ENCODE data around the gene NRG2.

DNA sequence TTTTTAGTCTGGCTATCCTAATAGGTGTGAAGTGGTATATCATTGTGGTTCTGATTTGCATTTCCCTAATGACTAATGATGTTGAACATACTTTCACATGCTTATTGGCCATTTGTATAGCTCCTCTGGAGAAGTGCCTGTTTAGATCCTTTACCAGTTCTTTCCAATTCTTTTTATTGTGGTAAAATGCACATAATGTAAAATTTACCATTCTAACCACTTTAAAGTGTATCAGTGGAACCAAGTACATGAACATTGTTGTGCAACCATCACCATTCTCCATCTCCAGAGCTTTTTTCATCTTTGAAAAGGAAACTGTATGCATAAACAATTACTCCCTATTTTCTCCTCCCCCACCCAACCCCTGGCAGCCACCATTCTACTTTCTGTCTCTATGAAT is 95.4 kb downstream of the NRG2 start:
- TF ChIP-seq CTCF (IDR thresholded peaks at IDR 0.05): no peak
- no peak for TF ChIP-seq POLR2A (IDR thresholded peaks at IDR 0.05)
